ENCODE measurements around the gene ACAA1. TPM values are rescaled to one million over a fixed set of nuclear protein-coding genes. Genes with fewer than 3 reads are reported as not detected.
A peak's percentile ranks its signal among the peaks of the same experiment; 100 is the strongest.

Gene ACAA1
- total RNA-seq, 1 donor from 2014 or later, result 62.0 TPM

DNA sequence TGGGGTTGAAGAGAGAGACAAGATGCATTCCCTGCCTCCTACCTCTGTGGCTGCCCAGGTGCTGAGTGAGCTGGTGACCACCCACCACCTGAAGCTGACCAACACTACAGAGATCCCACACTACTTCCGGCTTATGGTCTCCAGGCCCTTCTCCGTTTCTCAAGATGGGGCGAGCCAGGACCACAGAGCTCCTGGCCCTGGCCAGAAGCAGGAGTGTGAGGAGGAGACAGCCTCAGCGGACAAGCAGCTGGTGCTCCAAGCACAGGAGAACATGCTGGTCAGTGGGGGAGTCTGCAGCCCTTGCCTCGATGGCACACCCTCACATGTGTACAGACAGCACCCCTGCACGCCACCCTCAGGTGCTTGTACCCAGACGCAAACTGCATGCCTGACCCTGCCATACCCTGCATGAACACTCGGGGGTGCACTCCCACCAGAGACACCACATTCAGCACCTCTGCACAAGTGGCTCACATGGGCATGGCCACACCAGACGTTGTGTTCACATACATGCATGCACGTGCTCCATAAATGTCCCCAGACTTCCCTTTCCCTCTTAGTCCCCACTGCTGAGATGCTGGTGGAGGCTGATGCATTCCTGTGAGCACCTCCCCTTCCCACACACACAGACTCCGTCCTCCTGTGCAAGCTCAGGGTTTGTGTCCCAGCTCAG, 19.0 kb downstream of the ACAA1 start:
- TF ChIP-seq, protein P1, sequence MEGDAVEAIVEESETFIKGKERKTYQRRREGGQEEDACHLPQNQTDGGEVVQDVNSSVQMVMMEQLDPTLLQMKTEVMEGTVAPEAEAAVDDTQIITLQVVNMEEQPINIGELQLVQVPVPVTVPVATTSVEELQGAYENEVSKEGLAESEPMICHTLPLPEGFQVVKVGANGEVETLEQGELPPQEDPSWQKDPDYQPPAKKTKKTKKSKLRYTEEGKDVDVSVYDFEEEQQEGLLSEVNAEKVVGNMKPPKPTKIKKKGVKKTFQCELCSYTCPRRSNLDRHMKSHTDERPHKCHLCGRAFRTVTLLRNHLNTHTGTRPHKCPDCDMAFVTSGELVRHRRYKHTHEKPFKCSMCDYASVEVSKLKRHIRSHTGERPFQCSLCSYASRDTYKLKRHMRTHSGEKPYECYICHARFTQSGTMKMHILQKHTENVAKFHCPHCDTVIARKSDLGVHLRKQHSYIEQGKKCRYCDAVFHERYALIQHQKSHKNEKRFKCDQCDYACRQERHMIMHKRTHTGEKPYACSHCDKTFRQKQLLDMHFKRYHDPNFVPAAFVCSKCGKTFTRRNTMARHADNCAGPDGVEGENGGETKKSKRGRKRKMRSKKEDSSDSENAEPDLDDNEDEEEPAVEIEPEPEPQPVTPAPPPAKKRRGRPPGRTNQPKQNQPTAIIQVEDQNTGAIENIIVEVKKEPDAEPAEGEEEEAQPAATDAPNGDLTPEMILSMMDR (IDR thresholded peaks at IDR 0.05), result peak; percentile 70
- Mint-ChIP-seq H3K36me3 (ENCODE audit: unreplicated experiment) (peaks cover 13% of the 10 kb centered on the region), H3K4me3 (ENCODE audit: unreplicated experiment) (no peak overlapping the region), H3K9me3 (ENCODE audit: unreplicated experiment) (no peaks in the 10 kb centered on the region), H3K4me1 (ENCODE audit: unreplicated experiment) (no peaks in the 10 kb centered on the region), H3K27me3 (ENCODE audit: unreplicated experiment) (no peaks in the 10 kb centered on the region), H3K27ac (ENCODE audit: unreplicated experiment) (no peak overlapping the region)
- DNase-seq (ENCODE audit: extremely low spot score, unreplicated experiment), result no peak

DNA sequence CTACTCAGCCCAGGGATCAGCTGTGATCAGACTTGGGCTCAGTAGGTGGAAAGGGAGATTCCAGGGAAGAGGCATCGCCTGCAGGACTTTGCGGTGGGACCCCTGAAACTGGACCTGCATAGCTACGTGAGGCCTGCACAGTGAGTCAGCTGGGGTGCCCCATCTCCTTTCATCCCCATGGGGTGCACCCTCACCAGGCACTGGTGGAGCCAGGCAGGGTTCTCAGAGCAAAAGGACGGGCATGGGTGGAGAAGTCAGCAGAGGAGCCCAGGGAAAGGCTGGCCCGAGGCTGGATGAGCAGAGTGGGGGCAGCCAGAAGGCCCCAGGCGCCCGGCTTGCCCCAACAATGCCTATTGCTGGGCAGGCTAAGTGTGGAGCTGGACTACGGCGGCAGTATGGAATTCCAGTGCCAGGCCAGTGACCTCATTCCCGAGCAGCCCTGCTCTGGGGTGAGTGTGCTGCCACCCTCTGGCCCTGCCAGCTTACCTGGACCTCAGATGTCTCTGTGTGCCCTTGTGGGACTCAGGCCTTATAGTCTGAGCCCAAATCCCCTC, 19.7 kb downstream of the ACAA1 start:
- DNase-seq (ENCODE audit: extremely low spot score, unreplicated experiment), result no peak
- H3K9me3 Mint-ChIP-seq (ENCODE audit: unreplicated experiment), result no peaks in the 10 kb centered on the region
- TF ChIP-seq, protein P1 (IDR thresholded peaks at IDR 0.05), result no peak
- H3K4me1 Mint-ChIP-seq (ENCODE audit: unreplicated experiment), result no peaks in the 10 kb centered on the region
- H3K4me3 Mint-ChIP-seq (ENCODE audit: unreplicated experiment), result no peak overlapping the region
- no peak overlapping the region for H3K27ac Mint-ChIP-seq (ENCODE audit: unreplicated experiment)
- H3K27me3 Mint-ChIP-seq (ENCODE audit: unreplicated experiment), result no peaks in the 10 kb centered on the region
- peaks cover 6% of the 10 kb centered on the region for H3K36me3 Mint-ChIP-seq (ENCODE audit: unreplicated experiment)

DNA sequence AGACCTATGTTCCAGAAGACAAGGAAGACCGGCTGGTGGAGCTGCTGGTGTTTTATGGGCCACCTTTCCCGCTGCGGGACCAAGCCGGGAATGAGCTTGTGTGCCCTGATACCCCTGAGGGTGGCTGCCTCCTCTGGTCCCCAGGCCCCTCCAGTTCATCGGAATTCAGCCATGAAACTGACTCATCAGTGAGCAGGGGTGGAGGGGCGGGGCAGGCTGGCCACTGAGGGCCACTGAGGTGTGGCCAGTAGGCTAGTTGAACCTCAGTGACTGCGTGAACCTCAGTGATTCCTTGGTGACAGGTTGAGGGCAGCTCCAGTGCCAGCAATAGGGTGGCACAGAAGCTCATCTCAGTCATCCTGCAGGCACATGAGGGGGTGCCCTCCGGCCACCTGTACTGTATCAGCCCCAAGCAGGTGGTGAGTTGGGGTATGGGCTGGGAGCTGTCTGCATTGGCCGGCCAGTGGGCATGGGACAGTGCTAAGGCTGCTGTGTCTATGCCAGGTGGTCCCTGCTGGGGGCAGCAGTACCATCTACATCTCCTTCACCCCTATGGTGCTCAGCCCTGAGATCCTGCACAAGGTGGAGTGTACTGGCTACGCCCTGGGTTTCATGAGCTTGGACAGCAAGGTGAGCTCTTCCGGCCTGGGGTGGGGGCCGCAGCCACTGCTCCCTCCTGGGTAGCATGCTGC, 20.3 kb downstream of the ACAA1 start:
- Mint-ChIP-seq H3K9me3 (ENCODE audit: unreplicated experiment) (no peaks in the 10 kb centered on the region), H3K4me3 (ENCODE audit: unreplicated experiment) (no peak overlapping the region), H3K27me3 (ENCODE audit: unreplicated experiment) (no peaks in the 10 kb centered on the region), H3K4me1 (ENCODE audit: unreplicated experiment) (no peaks in the 10 kb centered on the region), H3K36me3 (ENCODE audit: unreplicated experiment) (peaks cover 3% of the 10 kb centered on the region), H3K27ac (ENCODE audit: unreplicated experiment) (no peak overlapping the region)
- no peak for DNase-seq (ENCODE audit: extremely low spot score, unreplicated experiment)
- TF ChIP-seq, protein P1 (IDR thresholded peaks at IDR 0.05), result no peak

DNA sequence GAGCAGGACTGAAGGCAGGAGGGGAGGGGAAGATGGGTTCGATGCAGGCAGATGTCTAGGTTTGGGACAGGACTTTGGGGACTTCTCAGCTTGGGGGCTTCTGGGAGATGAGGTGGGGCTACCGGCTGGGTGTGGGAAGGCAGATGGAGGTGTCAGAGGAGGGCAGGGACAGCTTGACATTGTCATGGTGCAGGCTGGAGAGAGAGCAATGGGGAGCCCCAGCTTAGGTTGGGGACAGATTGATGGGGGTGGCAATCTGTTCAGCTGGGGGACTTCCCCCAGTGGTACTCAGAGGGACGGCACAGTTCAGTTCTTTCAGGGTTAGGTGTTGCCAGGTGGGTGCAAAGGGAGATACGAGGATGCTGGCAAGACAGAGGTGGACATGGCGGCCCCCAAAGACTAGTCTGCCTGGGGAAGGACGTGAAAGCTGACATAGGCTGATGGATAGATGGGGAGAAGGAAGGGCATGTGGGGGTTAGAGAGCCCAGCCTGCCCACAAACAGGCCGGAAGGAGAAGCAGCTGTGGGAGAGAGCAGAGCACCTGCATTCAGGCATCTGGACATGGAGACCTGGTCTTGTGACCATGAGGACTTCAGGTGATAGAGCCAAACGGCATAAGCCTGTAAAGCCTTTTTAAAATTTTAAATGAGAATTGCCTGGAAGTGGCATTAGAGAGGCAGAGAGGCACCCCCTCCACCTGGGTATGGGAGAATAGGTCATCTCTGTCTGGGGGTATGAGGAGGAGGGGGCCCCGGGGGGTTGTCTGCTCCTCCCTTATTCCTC, 21.1 kb downstream of the ACAA1 start:
- peaks cover 3% of the 10 kb centered on the region for H3K36me3 Mint-ChIP-seq (ENCODE audit: unreplicated experiment)
- H3K4me3 Mint-ChIP-seq (ENCODE audit: unreplicated experiment), result no peak overlapping the region
- no peak overlapping the region for H3K27ac Mint-ChIP-seq (ENCODE audit: unreplicated experiment)

More for the DNA sequence above, 21.1 kb downstream of the ACAA1 start:
- H3K9me3 Mint-ChIP-seq (ENCODE audit: unreplicated experiment), result no peaks in the 10 kb centered on the region
- H3K4me1 Mint-ChIP-seq (ENCODE audit: unreplicated experiment), result no peaks in the 10 kb centered on the region
- H3K27me3 Mint-ChIP-seq (ENCODE audit: unreplicated experiment), result no peaks in the 10 kb centered on the region
- DNase-seq (ENCODE audit: extremely low spot score, unreplicated experiment), result no peak
- TF ChIP-seq, protein P1 (IDR thresholded peaks at IDR 0.05), result no peak

Measured in osteocyte (in vitro differentiated cells).